IMR-90 (cell line): ENCODE results near the gene CASP6. TPM values are rescaled to one million over a fixed set of nuclear protein-coding genes. Genes with fewer than 3 reads are reported as not detected.

Experiments used
- ATAC-seq: fragments of 200-7000 bp; cut with Tn5 transposase; 2 replicates; pipeline ENCODE4 v1.9.1; 2020; ENCODE audit warnings: low read depth, mild to moderate bottlenecking, moderate library complexity
- BruUV-seq: library from RNA; stranded (reverse); fragments of 400-500 nt; replicated peaks from 2 replicates; lab custom pipeline; 2021; lab: Mats Ljungman, UMichigan
- CTCF ChIA-PET: fragments of 300-600 bp; formaldehyde crosslinking; extraction: SDS; loops from one replicate; lab custom pipeline; 2021; ENCODE audit warnings: antibody characterized with exemption; lab: Yijun Ruan, JAX
- POLR2A ChIA-PET: fragments of 300-600 bp; sonication (Branson Sonifier 250); formaldehyde crosslinking; loops from one replicate; lab custom pipeline; 2022; ENCODE audit warnings: antibody characterized with exemption; ENCODE audit not compliant: unreplicated experiment; lab: Charles Lee
- DNase-seq: peaks from one replicate; pipeline ENCODE4 v3.0.0; 2013
- H2AFZ ChIP-seq: replicated peaks from 2 replicates; pipeline ENCODE3; 2013; ENCODE audit warnings: low read length, mild to moderate bottlenecking; ENCODE audit not compliant: poor library complexity
- H2AK5ac ChIP-seq: 2 replicates; pipeline ENCODE4 v1.6.1; 2013; ENCODE audit warnings: low read depth, low read length, inconsistent platforms
- H2AK9ac ChIP-seq: replicated peaks from 2 replicates; pipeline ENCODE3; 2013; ENCODE audit warnings: mild to moderate bottlenecking, low read depth, low read length, moderate library complexity; ENCODE audit not compliant: poor library complexity
- H2BK120ac ChIP-seq: 2 replicates; pipeline ENCODE4 v1.6.1; 2013; ENCODE audit warnings: low read depth, low read length, inconsistent platforms
- H2BK15ac ChIP-seq: 3 replicates; pipeline ENCODE4 v1.6.1; 2013; ENCODE audit warnings: low read depth, low read length, inconsistent platforms
- H2BK20ac ChIP-seq: 2 replicates; pipeline ENCODE4 v1.6.1; 2013; ENCODE audit warnings: low read depth, mild to moderate bottlenecking, inconsistent platforms, low read length, moderate library complexity
- H2BK5ac ChIP-seq: 2 replicates; pipeline ENCODE4 v1.6.1; 2013; ENCODE audit warnings: mild to moderate bottlenecking, low read depth, low read length, inconsistent platforms; ENCODE audit not compliant: poor library complexity, severe bottlenecking
- H3K14ac ChIP-seq: replicated peaks from 2 replicates; pipeline ENCODE4 v1.6.1; 2013; ENCODE audit warnings: low read depth, low read length, inconsistent platforms
- H3K18ac ChIP-seq: 2 replicates; pipeline ENCODE4 v1.6.1; 2013; ENCODE audit warnings: low read depth, low read length, control low read depth
- H3K23ac ChIP-seq: 2 replicates; pipeline ENCODE4 v1.6.1; 2013; ENCODE audit warnings: low read depth, low read length, inconsistent platforms
- H3K27ac ChIP-seq: 2 replicates; pipeline ENCODE4 v1.5.1; 2013; ENCODE audit warnings: mild to moderate bottlenecking, control low read depth, low read length; ENCODE audit not compliant: insufficient read depth
- H3K27me3 ChIP-seq: 2 replicates; pipeline ENCODE4 v1.6.1; 2013; ENCODE audit warnings: low read length; ENCODE audit not compliant: control insufficient read depth, insufficient read depth
- H3K36me3 ChIP-seq: 2 replicates; pipeline ENCODE4 v1.6.1; 2013; ENCODE audit warnings: low read length, mixed read lengths; ENCODE audit not compliant: control insufficient read depth, insufficient read depth
- H3K4ac ChIP-seq: 2 replicates; pipeline ENCODE4 v1.6.1; 2013; ENCODE audit warnings: low read depth, low read length, inconsistent platforms
- H3K4me1 ChIP-seq: 2 replicates; pipeline ENCODE4 v1.6.1; 2013; ENCODE audit warnings: low read length, mixed read lengths; ENCODE audit not compliant: control insufficient read depth, insufficient read depth
- H3K4me2 ChIP-seq: 2 replicates; pipeline ENCODE4 v1.6.1; 2013; ENCODE audit warnings: low read depth, mild to moderate bottlenecking, control low read depth, low read length, moderate library complexity
- H3K4me3 ChIP-seq: 2 replicates; pipeline ENCODE4 v1.5.1; 2013; ENCODE audit warnings: low read depth, mild to moderate bottlenecking, control low read depth, low read length, moderate library complexity; ENCODE audit not compliant: insufficient read depth
- H3K56ac ChIP-seq: 2 replicates; pipeline ENCODE4 v1.6.1; 2013; ENCODE audit warnings: low read length, inconsistent platforms; ENCODE audit not compliant: insufficient read depth; ENCODE audit errors: extremely low read depth
- H3K79me1 ChIP-seq, 2 experiments: 2 replicates each; pipeline ENCODE4 v1.6.1; 2013; ENCODE audit warnings: low read length in 2 of 2, inconsistent platforms in 1 of 2, low read depth in 1 of 2
- H3K9ac ChIP-seq: 2 replicates; pipeline ENCODE4 v1.6.1; 2013; ENCODE audit warnings: low read depth, low read length, control low read depth
- H3K9me1 ChIP-seq: 2 replicates; pipeline ENCODE4 v1.6.1; 2013; ENCODE audit warnings: low read length, inconsistent platforms; ENCODE audit not compliant: insufficient read depth
- H3K9me3 ChIP-seq: 2 replicates; pipeline ENCODE4 v1.6.1; 2013; ENCODE audit warnings: low read length; ENCODE audit not compliant: control insufficient read depth, insufficient read depth
- H4K20me1 ChIP-seq: 2 replicates; pipeline ENCODE4 v1.6.1; 2013; ENCODE audit warnings: low read length, inconsistent platforms; ENCODE audit not compliant: insufficient read depth
- H4K5ac ChIP-seq: 2 replicates; pipeline ENCODE4 v1.6.1; 2013; ENCODE audit warnings: mild to moderate bottlenecking, low read depth, low read length, control low read depth
- H4K8ac ChIP-seq, 2 experiments: 2 replicates each; pipeline ENCODE4 v1.6.1; 2013; ENCODE audit warnings: low read depth in 2 of 2, low read length in 2 of 2, control low read depth in 1 of 2, inconsistent platforms in 1 of 2
- H4K91ac ChIP-seq: 2 replicates; pipeline ENCODE4 v1.6.1; 2013; ENCODE audit warnings: low read depth, low read length, inconsistent platforms; ENCODE audit not compliant: insufficient read depth
- BHLHE40 ChIP-seq: fragments of 150-350 bp; IDR thresholded peaks from 2 replicates; pipeline ENCODE4 v1.6.1; 2016; ENCODE audit warnings: mild to moderate bottlenecking, low read depth, low read length
- CEBPB ChIP-seq: IDR thresholded peaks from 2 replicates; pipeline ENCODE4 v1.6.1; 2012; ENCODE audit warnings: low read depth, low read length, improper control_type of control experiment
- CHD1 ChIP-seq: IDR thresholded peaks from 2 replicates; pipeline ENCODE4 v1.6.1; 2012; ENCODE audit warnings: low read depth, low read length, improper control_type of control experiment
- NFE2L2 ChIP-seq: fragments of 150-350 bp; IDR thresholded peaks from 2 replicates; pipeline ENCODE4 v1.6.1; 2016; ENCODE audit warnings: low read depth, mild to moderate bottlenecking, low read length
- RCOR1 ChIP-seq: IDR thresholded peaks from 2 replicates; pipeline ENCODE4 v1.6.1; 2012; ENCODE audit warnings: mild to moderate bottlenecking, low read length, improper control_type of control experiment; ENCODE audit not compliant: insufficient replicate concordance
- RFX5 ChIP-seq: IDR thresholded peaks from 2 replicates; pipeline ENCODE4 v1.8.0; 2012; ENCODE audit warnings: low read depth, mild to moderate bottlenecking, low read length, moderate library complexity
- SMC3 ChIP-seq: fragments of 150-350 bp; IDR thresholded peaks from 2 replicates; pipeline ENCODE4 v1.6.1; 2016; ENCODE audit warnings: low read depth, mild to moderate bottlenecking, antibody characterized with exemption, low read length, moderate library complexity
- WGBS, 2 experiments: methylation state at CpG; one replicate each; pipeline versions ENCODE4 v1.1.5 to v1.1.7; 2013; ENCODE audit warnings: missing lambda C conversion rate in 2 of 2; ENCODE audit not compliant: insufficient read length in 1 of 2; ENCODE audit errors: extremely low coverage in 2 of 2; 5-methylcytosine and 5-hydroxymethylcytosine counted together
- dilution Hi-C: fragments of 300-500 bp; cut with HindIII; formaldehyde crosslinking; loops from one replicate; pipeline ENCODE4 v1.14.3; 2018; ENCODE audit warnings: low sequenced_read_pairs; ENCODE audit not compliant: unreplicated experiment
- in situ Hi-C: fragments of 300-500 bp; cut with MboI; formaldehyde crosslinking; loops from 3 replicates; pipeline ENCODE4 v1.14.3; 2019; ENCODE audit warnings: low sequenced_read_pairs, inconsistent platforms, mixed read lengths
- intact Hi-C: fragments of 100-400 bp; cut with micrococcal nuclease; formaldehyde crosslinking; loops from 2 replicates; pipeline ENCODE4 v1.10.0; 2022
- polyA plus RNA-seq, 3 experiments: library from polyadenylated mRNA; depleted of rRNA; stranded (reverse); fragments of >200 nt; gene quantifications; 2 replicates each; pipeline ENCODE4 v1.2.3, GENCODE V29; 2012; ENCODE audit warnings: low replicate concordance in 1 of 3
- total RNA-seq: library from RNA; depleted of rRNA; stranded (reverse); fragments of >200 nt; gene quantifications from 2 replicates; pipeline ENCODE4 v1.2.3, GENCODE V29; 2012
- TF ChIP-seq, protein P1 (sequence below): conservative IDR thresholded peaks from 2 replicates; pipeline ENCODE4 v1.5.1; 2012; ENCODE audit warnings: mild to moderate bottlenecking, low read depth, low read length, improper control_type of control experiment
- TF ChIP-seq, protein P2 (sequence below): fragments of 150-350 bp; IDR thresholded peaks from 2 replicates; pipeline ENCODE4 v1.6.1; 2016; ENCODE audit warnings: low read depth, mild to moderate bottlenecking, low read length, moderate library complexity, borderline replicate concordance

Gene CASP6
- total and polyA plus RNA-seq, 2 of the 4 experiments (the other 2 are of a cell fraction): 25.0 to 44.1 TPM

DNA sequence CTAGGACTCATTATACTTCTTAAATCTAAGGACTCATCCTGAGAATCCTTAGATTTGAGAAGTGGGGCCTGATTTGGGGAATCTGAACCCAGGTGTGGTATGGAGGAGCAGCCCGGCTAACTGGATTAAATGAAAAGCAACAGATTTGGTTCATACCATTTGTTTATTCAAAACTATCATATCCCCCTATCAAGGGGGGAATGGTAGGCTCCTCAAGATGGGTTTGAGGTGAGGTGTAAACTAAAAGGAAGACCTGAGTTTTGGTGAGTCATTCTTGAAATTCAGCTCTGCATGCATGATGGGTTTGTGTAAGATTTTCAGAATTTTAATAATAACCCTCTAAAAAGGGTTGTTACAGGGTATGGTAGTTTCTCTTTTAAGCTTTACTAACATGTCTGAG lies 53.4 kb downstream of the CASP6 start:
- Histone ChIP-seq H3K9me3 (no peaks in the 10 kb centered on the region), H2BK120ac (no peak overlapping the region), H3K18ac (no peak overlapping the region), H2BK20ac (no peak overlapping the region), H3K27ac (no peak overlapping the region), H3K9ac (no peak overlapping the region), H3K4me1 (no peaks in the 10 kb centered on the region), H4K5ac (no peak overlapping the region), H4K91ac (no peak overlapping the region), H3K4me2 (no peak overlapping the region), H2AK5ac (no peak overlapping the region), H3K14ac (no peak overlapping the region), H3K36me3 (no peaks in the 10 kb centered on the region), H3K4ac (no peak overlapping the region), H4K20me1 (no peaks in the 10 kb centered on the region), H2BK5ac (no peak overlapping the region), H3K27me3 (no peaks in the 10 kb centered on the region), H3K56ac (no peak overlapping the region), H3K79me1 (no peaks in the 10 kb centered on the region; a peak in 1 of 4 replicates), H2AFZ (no peak overlapping the region), H4K8ac (no peak overlapping the region), H2BK15ac (no peak overlapping the region), H2AK9ac (no peak overlapping the region), H3K9me1 (no peaks in the 10 kb centered on the region), H3K4me3 (no peak overlapping the region), H3K23ac (no peak overlapping the region)
- DNase-seq (no peak), ATAC-seq (no peak)
- in situ Hi-C loops: no loop called here
- BruUV-seq: no TSS peak
- intact Hi-C loops: no loop called here
- WGBS, 2 experiments: no CpG with 5 or more reads among the region's 1 CpG
- ChIA-PET POLR2A (no interaction called here), CTCF (no interaction called here)
- dilution Hi-C loops: no loop called here
- no peak for TF ChIP-seq NFE2L2
- TF ChIP-seq, protein P1, sequence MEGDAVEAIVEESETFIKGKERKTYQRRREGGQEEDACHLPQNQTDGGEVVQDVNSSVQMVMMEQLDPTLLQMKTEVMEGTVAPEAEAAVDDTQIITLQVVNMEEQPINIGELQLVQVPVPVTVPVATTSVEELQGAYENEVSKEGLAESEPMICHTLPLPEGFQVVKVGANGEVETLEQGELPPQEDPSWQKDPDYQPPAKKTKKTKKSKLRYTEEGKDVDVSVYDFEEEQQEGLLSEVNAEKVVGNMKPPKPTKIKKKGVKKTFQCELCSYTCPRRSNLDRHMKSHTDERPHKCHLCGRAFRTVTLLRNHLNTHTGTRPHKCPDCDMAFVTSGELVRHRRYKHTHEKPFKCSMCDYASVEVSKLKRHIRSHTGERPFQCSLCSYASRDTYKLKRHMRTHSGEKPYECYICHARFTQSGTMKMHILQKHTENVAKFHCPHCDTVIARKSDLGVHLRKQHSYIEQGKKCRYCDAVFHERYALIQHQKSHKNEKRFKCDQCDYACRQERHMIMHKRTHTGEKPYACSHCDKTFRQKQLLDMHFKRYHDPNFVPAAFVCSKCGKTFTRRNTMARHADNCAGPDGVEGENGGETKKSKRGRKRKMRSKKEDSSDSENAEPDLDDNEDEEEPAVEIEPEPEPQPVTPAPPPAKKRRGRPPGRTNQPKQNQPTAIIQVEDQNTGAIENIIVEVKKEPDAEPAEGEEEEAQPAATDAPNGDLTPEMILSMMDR: no peak
- no peak for TF ChIP-seq BHLHE40
- no peak for TF ChIP-seq RCOR1
- TF ChIP-seq SMC3: no peak
- no peak for TF ChIP-seq CHD1
- TF ChIP-seq RFX5: no peak
- TF ChIP-seq, protein P2, sequence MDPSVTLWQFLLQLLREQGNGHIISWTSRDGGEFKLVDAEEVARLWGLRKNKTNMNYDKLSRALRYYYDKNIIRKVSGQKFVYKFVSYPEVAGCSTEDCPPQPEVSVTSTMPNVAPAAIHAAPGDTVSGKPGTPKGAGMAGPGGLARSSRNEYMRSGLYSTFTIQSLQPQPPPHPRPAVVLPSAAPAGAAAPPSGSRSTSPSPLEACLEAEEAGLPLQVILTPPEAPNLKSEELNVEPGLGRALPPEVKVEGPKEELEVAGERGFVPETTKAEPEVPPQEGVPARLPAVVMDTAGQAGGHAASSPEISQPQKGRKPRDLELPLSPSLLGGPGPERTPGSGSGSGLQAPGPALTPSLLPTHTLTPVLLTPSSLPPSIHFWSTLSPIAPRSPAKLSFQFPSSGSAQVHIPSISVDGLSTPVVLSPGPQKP: no peak
- no peak for TF ChIP-seq CEBPB
